Measurements from ENCODE around the gene UGGT2.
"Not testable (repeated sequence)": the region's sequence is repeated elsewhere in the genome, so short reads cannot be mapped to it uniquely, and the experiment has no call there.

Gene UGGT2

GRCh38 chr13:95957331-95957730, 95.9 kb downstream of the UGGT2 start:
- DNase-seq (ENCODE audit: low read depth): no peak

- no peak for DNase-seq (ENCODE audit: low read depth)
Measured at GRCh38 chr13:95956589-95957148, 96.5 kb downstream of the UGGT2 start.

DNA sequence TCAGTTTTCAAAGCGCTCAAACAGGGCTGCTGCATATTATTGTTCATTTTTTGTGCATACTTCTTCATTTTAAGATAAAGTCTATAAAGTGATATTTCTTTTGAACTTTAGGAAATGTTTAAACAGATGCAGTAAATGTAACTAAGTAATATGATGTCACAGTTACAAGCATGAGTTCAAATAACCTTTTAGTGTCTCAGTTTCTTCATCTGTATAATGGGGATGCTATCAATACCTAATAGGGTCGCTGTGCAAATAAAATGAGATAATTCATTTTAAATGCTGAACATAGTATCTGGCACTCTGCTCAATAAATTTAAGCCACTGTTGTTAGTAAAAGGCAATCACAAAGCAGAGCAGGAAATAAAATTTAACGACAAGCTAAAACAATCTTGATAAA, 97.5 kb downstream of the UGGT2 start:
- no peak for DNase-seq (ENCODE audit: low read depth)

DNA sequence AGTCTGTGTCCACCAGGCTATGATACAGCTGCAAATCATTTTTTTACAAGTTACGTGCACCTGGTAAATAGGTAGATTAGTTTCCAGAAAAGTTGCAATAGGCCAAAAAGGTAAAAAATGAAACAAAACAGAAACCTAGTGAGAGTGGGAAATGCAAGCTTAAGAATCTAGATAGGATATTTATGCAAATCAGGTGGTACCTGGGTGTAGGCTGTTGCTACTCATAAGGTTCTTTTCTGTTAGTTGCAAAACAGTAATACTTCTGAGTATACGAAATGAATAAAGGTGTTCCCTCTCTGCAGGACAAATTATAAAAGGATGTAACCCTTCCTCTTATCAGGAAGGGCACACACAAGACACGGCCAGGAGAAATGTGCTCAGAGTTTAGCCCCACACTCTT, 97.9 kb downstream of the UGGT2 start:
- DNase-seq (ENCODE audit: low read depth): no peak

DNA sequence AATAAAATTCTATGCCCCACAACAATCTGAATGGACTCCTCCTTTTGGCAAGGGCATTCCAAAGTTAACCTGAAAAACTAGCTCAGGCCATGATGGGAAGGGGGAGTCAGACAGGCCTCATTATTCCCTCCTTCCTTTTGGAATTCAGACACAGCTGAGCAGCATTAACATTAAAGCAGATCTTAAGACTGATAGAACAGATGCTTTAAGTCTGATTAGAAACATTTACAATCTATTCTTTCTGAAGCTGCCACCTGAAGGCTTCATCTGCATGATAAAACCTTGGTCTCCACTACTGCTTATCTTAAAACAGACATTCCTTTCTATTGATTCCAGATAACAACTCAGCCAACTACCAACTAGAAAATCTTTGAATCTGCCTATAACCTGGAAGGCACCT, 98.9 kb downstream of the UGGT2 start:
- DNase-seq (ENCODE audit: low read depth): no peak

DNA sequence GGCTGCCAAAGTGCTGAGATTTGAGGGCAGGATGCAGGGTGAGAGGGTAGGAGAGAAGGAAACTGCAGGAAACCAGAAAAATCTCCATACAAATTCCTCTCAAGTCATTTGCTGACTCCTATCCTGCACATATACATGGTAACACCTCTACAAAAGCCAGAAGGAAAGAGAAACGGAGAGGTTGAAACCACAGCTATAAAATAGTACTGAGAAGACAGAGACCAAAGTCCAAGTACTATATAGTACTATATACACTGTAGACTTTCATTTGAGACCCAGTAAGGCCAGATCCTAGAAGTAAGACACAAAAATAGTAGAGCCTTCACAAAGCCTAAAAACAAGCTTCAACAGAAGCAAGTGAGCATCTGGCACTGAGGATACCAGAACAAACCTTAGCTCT, 103.1 kb downstream of the UGGT2 start:
- no peak for DNase-seq (ENCODE audit: low read depth)

DNA sequence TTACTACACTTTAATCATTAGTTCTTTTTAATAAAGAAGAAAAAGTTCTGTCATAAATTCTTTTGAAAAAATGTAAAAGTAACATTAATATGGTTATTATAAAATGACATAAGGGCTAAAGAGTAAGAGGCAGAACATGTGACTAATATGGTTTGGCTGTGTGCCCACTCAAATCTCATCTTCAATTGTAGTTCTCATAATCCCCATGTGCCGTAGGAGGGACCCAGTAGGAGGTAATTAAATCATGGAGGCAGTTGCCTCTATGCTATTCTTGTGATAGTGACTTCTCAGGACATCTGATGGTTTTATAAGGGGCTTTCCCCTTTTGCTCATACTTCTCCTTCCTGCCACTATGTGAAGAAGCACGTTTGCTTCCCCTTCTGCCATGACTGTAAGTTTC, 104.5 kb downstream of the UGGT2 start:
- DNase-seq (ENCODE audit: low read depth): no peak

DNA sequence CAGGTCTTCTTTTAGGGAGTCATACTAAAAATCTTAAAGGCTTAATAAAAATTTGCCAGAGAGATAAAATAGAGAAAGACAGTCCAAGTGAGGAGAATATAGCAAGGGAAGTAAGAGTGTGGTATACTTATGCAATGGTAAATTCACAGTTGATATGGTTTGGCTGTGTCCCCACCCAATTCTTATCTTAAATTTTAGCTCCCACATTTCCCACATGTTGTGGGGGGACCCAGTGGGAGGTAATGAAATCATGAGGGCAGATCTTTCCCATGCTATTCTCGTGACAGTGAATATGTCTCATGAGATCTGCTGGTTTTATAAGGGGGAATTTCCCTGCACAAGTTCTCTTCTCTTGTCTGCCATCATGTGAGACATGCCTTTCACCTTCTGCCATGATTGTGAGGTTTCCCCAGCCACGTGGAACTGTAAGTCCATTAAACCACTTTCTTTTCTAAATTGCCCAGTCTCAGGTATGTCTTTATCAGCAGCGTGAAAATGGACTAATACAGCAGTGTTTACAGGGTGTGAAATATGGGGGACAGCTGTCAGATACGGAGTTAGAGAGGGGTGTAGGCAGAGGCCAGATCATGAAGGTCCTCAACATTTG, 115.4 kb downstream of the UGGT2 start:
- DNase-seq (ENCODE audit: low read depth): no peak

- no peak for DNase-seq (ENCODE audit: low read depth)
Measured at GRCh38 chr13:95931300-95932025, 121.7 kb downstream of the UGGT2 start.

- no peak for DNase-seq (ENCODE audit: low read depth)
Measured at GRCh38 chr13:95929430-95929829, 123.8 kb downstream of the UGGT2 start.

DNA sequence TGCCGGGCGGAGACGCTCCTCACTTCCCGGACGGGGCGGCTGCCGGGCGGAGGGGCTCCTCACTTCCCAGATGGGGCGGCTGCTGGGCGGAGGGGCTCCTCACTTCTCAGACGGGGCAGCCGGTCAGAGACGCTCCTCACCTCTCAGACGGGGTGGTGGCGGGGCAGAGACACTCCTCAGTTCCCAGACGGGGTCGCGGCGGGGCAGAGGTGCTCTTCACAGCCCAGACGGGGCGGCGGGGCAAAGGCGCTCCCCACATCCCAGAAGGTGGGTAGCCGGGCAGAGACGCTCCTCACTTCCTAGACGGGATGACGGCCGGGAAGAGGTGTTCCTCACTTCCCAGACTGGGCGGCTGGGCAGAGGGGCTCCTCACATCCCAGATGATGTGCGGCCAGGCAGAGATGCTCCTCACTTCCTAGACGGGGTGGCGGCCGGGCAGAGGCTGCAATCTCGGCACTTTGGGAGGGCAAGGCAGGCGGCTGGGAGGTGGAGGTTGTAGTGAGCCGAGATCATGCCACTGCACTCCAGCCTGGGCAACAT, 124.8 kb downstream of the UGGT2 start:
- DNase-seq (ENCODE audit: low read depth): not testable (repeated sequence)

GRCh38 chr13:95926231-95926630, 127.0 kb downstream of the UGGT2 start:
- no peak for DNase-seq (ENCODE audit: low read depth)

GRCh38 chr13:95924389-95924994, 128.7 kb downstream of the UGGT2 start:
- DNase-seq (ENCODE audit: low read depth): no peak

GRCh38 chr13:95921485-95921884, 131.7 kb downstream of the UGGT2 start:
- no peak for DNase-seq (ENCODE audit: low read depth)

GRCh38 chr13:95920485-95920884, 132.7 kb downstream of the UGGT2 start:
- no peak for DNase-seq (ENCODE audit: low read depth)

GRCh38 chr13:95918860-95919259, 134.3 kb downstream of the UGGT2 start:
- no peak for DNase-seq (ENCODE audit: low read depth)

GRCh38 chr13:95914991-95915501, 138.2 kb downstream of the UGGT2 start:
- DNase-seq (ENCODE audit: low read depth): no peak

DNA sequence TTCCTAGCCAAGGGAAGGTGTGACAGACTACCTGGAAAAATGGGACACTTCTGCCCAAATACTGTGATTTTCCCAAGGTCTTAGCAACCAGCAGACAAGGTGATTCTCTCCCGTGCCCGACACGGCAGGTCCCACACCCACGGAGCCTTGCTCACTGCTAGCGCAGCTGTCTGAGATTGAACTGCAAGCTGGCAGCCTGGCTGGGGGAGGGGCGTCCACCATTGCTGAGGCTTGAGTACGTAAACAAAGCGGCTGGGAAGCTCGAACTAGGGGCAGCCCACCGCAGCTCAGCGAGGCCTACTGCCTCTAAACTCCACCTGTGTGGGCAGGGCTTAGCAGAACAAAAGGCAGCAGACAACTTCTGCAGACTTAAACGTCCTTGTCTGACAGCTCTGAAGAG, 146.2 kb downstream of the UGGT2 start:
- no peak for DNase-seq (ENCODE audit: low read depth)

- no peak for DNase-seq (ENCODE audit: low read depth)
Measured at GRCh38 chr13:95903569-95903968, 149.6 kb downstream of the UGGT2 start.

DNA sequence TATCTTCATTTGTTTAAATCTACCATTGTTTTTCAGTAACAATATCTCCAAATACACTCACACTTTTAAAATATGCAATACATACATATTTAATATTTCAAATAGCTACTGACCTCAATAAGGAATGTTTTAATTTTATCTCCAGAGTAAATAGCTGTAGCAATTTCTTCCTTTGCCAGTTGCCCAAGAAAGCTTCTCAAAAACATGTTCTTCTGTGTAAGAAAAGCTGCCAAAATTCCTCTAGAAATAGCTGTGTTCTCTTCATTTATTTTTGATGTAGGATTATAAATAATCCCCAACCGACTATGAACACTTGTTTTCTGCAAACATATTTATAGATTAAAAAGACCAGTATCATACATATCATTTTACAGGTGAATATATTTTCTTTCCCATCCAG, 150.5 kb downstream of the UGGT2 start:
- no peak for DNase-seq (ENCODE audit: low read depth)

- DNase-seq (ENCODE audit: low read depth): no peak
Measured at GRCh38 chr13:95898256-95898655, 154.9 kb downstream of the UGGT2 start.

DNA sequence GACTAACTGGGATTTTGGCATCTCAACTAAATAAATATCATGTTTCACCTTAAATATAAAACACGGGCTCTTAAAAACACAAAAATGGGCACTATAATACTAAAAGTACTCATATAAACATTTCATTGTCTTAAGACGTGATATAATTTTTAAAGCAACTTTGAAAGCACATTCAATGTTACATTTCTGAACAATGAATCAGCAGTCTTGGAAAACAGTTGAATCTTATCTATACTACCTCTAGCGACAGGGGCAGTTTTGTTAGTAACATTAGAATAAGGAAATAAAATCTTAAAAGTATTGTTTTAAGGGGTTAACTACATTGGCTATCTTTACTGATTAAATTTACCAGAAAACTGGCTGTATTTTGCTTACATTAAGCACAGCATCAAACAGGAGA, 156.9 kb downstream of the UGGT2 start:
- DNase-seq (ENCODE audit: low read depth): no peak

- no peak for DNase-seq (ENCODE audit: low read depth)
Measured at GRCh38 chr13:95893861-95894260, 159.3 kb downstream of the UGGT2 start.
